Measurements from ENCODE around the gene STOML1.
"Not testable (repeated sequence)": the region's sequence is repeated elsewhere in the genome, so short reads cannot be mapped to it uniquely, and the experiment has no call there.

Gene STOML1

DNA sequence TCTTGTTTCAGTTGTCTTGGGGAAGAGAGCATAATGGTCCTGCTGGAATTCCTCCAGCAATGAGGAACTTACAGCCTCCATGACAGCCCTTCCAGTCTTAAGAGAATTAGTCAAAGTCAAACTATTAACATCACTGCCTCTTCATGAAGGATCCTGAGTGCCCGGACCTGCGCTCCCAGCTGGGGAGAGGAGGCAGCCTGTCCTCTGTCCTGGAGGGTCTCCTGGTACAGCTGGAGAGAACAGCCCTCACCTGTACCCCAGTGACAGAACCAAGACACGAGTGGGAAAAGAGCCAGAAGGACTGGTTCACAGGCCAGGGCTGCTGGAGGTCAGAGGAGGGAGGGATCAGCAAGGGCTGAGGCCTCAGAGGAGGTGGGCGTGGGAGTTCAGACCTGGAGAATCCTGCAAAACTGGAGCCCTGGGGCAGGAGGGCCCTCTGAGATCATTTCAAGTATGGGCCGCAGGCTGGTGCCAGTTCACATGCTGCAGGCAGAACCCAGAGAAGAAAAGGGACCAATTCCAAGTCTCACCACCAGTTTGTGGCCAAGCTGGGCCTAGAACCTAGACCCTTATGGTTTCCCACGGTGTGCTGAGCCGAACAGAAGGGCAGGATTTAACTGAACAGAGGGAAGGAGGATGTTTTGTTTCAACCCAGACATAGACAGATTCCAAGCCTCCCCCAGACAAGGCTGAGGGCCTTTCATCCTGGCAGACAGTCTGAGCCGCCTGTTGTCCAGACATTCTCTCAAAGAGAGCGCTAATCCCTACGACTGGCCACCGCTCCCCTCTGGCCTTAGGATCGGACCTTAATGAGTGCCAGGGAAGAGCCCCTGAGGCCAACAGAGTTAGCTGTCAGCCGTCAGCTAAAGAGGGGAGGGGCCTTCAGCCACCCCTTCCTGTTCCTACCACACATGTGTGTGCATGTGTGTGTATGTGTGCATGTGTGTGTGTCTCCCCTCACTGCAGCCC, 47.6 kb downstream of the STOML1 start:
- DNase-seq, result no peak

DNA sequence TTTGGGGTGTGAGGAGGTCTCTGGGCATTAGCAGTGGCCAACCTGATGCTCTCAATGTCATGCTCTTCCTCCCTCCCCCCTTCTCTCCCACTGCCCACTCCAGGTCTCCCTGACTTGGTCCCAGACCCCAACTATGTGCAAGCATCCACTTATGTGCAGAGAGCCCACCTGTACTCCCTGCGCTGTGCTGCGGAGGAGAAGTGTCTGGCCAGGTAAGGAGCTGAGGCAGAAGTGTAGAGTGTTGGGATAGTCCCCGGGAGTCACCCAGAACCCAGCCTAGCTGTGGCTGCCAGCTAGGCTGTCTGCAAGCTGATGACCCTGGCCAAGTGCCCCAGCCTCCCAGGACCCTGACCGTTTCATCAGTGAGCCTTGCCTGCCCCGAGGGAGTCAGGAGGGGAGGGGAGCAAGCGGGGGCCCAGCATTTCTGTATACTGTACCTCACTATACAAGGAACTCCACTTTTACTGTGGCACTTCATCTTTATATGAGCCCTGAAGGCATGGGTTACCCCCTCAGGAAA, 49.3 kb downstream of the STOML1 start:
- DNase-seq, result no peak

DNA sequence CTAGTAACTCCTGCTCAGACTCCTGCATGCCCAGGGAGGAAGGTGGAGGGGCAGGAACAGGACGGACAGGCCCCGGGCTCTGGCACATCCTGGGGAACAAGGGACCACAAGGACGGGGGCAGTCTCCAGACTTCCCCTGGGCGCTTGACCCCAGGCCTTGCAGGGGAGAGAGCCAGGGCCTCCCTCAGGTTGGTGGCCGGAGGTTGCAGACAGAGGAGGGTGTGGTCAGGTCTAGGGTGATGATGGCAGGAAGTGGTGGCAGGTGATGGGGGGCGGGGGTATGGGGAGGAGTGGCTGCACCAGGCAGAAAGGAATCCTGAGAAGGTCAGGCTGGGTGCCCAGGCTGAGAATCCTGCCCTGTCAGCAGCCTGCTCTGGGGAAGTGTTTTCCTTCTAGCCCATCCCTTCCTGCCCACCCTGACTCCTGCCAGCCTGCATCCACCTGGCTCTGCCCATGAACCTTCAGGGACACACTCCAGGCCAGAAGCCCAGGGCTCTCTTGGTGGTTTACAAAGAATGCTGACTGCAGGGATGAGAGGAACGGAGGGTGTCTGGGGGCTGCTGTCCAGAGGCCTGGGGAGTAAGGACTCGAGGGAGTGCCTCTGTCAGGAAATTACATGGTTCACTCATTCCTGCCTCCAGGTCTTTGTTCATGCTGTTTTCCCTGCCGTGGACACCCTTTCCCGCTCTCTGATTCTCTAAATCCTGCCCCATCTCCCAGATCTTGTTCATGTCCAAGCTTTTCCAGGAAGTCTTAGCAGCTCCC, 50.0 kb downstream of the STOML1 start:
- peak; percentile 33 for DNase-seq

DNA sequence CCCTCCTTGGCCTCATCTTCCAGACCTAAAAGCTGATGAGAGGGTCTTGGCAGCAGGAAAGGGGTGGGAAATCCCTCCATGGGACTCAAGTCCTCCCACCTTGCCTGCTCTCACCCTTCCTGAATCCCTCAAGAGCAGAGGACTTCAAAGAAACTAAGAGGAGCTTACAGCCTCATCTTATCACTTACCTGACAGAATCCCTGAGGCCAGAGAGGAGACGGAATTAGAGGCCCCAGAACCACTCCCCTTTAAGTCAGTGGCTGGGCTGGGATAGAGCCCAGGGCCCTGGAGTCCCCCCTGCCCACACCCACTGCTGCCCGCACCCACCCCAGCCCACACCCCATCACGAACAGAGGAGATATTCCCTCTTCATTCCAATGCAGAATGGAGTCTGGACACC, 50.6 kb downstream of the STOML1 start:
- DNase-seq, result no peak

DNA sequence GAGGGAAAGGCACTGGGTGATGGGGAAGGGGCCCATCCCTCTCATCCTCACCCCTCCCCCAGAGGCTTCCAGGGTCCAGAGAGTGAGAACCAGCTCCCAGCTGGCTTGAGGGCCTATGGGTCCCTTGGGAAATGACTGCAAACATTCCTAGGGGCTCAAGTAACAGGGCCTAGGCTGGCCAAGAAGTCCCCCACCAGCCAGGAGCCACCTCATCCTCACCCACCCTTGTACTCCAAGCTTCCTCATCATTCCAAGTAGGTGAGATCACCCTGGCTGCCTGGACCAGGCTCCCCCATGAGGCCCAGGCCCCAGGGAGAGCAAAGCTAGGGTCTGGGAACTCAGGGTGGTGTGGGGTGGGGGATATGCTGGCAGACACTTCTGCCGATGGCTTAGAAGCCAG, 51.1 kb downstream of the STOML1 start:
- DNase-seq, result no peak

DNA sequence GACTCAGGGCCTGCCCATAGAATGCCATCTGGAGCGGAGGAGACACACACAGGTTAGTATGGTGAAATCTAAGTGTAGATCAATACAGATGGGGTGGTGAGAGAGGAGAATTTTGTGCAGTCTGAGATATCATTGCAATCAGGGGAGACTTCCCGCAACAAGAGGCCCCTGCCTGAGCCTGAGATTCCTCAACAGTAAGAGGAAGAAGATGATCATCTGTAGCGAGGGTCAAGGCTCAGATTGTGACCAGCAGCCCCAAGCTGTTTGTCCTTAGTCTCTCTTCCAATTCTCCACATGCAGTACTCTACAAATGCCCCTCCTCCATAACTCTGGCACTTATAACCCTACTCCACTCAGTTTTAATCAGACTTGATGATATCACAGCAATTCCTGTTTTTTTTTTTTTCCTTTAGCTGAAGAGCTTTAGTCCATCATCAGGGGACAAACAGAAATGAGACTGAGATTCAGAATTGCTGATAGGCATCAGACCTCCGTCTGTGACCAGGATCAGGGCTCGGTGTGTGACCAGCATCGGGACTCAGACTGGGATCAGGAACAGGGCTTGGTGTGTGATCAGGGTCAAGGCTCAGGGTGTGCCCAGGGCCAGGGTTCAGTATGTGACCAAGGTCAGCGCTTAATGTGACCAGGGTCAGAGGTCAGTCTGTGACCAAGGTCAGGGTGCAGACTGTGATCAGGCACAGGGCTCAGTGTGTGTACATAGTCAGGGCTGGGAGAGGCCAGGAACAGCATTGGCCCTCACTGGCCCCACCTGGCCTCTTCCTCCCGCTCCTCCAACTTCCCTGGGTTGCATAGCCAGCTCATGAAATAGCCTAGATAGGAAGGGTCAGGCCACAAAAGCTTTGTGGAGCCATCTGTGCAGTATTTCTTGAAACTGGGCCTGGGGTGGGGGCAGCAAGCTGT, 51.8 kb downstream of the STOML1 start:
- DNase-seq, result no peak

DNA sequence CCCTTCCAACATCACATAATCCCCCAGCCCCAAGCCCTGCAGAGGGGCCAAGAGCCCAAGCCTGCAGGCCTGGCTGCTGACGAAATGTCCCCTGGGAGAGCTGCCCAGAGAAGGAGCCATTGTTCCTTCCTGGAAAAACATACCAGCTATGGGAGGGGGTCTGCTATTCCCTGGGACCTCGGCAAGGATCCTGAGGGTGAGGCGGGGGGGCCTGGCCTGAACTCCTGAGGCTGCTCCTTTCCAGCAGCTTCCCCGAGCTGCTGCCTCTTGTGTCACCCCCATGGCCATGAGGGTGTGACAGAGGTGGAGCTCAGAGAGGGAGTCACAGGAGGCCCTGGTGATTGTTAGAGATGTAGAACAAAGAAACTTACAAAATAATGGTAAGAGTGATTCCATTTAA, 53.0 kb downstream of the STOML1 start:
- no peak for DNase-seq

DNA sequence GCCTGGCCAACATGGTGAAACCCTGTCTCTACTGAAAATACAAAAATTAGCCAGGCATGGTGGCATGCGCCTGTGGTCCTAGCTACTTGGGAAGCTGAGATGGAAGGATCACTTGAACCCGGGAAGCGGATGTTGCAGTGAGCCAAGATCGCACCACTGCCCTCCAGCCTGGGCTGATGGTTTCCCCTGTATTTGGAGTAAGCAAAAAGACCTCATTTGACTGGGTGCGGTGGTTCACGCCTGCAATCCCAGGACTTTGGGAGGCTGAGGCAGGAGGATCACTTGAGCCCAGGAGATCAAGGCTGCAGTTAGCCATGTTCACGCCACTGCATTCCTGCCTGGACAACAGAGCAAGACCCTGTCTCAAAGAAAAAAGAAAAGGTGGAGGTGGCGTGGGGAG, 53.6 kb downstream of the STOML1 start:
- not testable (repeated sequence) for DNase-seq

DNA sequence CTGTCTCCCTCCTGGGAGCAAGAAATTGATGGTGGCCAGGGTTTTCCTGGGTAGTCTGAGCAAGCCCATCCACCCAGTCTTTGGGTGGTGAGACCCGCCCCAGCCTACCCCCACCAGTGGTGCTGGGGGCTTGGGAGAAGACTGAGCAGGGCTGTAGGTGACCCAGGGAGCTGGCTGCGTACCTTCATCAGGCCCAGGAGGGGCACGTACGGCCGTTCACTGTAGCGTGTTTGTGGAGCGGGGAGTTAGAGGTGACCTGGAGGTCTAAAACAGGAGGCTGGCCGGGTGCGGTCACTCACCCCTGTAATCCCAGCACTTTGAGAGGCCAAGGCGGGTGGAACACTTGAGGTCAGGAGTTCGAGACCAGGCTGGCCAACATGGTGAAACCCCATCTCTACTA, 54.4 kb downstream of the STOML1 start:
- no peak for DNase-seq

DNA sequence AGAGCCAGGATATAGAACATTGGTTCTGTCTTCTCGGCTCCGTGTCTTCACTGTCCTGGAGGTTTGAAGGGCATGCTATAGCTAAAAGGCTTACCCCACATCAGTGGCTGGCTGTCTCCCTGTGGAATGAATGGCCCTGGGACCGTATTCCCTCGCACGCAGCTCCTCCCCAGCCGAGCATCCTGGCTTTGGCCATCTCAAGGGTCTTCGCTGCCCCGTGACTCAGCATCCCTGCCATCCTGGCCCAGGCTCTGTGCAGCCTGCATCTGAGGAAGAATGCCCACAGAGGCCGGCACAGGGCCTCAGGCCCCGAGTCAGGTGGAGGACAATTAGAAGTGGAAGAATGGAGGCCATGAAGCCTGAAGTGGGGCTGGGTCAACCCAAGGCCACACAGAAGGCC, 54.8 kb downstream of the STOML1 start:
- DNase-seq, result no peak

DNA sequence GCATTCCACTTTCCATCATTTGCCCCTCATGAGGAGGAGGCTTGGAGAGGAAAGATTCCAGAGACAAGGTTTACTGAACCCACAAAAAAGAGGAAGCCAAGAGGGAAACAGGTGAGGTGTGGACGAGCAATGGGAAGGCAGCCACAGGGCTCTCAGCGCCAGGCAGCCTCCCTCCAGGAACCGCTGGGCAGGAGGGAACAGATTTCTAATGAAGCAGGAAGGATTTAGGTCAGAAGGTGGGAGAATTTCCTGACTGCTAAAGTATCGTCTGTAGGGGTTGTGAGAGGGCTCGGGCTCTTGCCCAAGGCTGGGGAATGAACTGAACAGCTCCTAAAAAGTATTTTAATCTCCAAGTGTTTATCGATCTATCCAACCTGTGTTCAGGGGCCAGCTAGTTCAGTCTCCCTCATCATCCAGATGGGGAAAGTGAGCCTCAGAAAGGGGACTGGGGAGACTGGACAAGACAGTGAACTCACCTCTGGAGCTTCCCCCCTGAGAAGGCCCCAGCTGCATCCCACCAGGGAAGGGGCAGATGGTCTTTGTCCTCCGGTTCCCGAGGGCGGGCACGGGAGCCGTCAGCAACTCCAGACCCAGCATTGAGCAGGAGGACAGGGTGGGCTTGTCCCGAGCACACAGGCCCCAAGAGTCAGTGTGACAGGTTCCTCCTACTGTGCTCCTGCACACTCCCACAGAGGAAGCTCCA, 55.4 kb downstream of the STOML1 start:
- DNase-seq, result no peak

DNA sequence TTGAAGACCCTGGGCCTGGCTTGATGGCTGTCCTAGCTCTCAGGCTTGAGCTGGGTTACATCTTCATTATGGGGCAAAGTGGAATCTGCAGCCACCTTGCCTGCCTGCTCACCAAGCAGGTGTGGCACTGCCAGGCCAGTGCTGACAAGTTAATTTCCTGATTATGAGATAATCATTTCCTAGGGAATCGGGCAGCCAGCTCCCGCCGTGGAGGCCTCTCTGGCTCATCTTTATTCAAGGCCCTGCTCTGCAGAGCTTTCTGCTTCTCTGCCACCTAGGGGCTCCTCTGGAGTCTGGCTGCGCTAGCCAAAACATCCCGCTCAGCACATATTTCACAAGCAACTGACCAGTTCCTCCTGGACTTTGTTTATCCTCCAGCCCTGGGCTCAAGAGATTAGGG, 55.9 kb downstream of the STOML1 start:
- no peak for DNase-seq

DNA sequence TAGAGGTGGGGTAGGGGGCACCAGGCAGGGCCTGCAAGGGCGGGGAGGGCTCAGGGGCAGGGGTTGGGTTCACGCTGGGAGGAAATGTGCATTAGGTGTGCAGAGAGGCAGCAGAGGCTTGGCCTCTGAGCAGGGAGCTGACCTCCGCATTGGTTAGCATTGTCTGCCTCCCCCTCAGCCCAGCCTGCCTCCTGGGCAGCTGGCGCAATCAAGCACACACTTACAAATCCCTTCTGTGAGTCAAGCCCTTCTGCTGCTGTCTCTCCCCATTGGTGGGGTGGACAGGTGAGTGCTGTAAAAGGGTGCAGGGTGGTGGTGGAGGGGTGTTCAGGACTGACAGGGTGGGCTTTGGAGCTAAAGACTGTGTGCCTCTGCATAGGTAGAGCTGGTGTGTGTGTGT, 56.5 kb downstream of the STOML1 start:
- DNase-seq, result no peak

DNA sequence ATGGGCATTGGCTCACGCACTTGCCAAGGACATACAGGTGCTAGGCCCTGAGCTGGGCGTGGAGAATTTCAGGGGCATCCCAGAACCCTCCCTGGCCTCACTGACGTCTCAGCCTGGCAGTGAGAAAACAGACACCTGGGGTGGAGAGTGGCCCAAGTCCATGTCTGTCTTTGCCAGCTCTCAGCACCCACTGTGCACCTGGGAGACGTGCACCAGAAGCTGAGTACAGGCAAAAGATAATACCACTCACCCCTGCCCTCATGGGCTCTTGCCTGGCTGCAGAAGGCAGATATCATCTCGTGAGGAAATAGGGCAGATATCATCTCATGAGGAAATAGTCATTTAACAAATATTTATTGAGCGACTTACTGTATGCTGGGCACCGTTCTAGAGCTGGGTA, 57.8 kb downstream of the STOML1 start:
- DNase-seq, result peak; percentile 6

DNA sequence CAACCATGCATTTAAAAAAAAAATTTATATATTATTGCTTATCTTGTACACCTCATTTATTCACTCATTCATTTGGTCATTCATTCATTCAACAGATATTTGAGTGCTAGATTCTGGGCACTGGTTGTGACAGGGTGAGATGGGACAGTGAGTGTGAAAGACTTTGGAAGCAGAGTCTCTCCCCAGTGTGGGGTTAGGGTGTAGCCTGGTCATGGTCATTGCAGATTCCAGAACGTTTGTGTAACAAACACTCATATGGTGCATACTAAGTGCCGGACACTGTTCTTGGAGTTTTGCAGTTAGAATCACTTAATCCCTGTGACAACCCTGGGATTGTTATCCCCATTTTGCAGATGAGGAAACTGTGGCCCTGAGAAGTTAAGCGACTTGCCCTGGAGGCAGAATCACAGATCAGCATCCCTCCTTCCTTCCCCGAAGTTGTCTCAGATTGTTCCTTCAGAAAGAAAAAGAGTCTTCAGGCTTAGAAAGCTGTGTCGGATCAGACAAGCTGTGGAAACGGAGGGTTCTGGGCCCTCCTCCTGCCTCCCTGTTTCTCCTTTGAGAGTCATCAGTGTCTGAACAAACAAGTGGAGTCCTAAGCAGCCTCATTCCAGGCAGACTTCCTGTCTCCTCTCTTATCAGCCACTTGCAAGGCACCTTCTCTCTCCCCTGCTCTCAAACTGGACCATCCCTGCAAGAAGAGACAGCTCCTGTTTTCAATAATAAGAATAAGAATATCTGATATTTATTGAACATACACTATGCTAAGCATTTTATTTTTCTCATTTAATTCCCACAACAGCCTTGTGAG, 59.5 kb downstream of the STOML1 start:
- DNase-seq, result no peak

DNA sequence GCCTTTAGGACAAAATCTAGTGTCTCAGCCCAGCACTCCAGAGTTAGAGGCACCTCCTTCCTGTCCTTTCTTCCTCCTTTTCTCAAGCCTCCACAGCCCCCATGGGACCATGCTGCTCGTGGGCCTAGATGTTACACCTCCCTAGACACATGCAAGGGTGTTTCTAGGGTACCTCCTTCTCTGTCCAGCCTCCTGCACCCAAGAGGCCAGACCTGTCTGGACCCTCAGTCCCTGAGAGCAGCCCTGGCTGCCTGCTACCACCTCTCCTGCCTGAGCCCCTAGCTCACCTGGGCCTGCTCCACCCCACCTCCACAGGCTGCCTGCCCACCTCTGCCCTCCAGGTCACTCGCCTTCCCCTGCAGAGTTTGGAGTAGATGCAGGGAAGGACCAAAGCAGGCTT, 60.7 kb downstream of the STOML1 start:
- no peak for DNase-seq

DNA sequence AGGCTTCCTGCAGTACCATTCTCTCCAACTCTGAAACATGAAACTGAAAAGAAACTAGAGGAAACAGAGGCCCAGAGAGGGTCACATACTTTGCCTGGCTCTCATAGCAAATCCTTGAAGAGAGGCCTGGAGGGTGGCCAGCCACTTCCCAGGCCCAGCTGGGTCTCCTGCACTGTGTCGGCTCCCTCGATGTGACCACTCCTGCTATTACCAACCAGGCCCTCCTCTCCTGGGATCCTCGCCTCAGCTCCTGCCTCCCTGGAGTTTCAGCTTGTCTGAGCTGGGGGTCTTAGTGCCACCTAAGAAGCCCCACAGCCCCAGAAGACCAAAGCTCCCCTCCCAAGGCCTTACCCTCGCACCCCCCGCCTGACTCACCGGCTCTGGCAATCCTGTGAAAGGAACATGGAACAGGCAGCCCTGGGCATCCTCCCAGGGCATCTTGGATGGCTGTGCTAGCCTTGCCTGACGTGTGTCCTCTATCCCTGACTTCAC, 61.3 kb downstream of the STOML1 start:
- DNase-seq, result no peak

DNA sequence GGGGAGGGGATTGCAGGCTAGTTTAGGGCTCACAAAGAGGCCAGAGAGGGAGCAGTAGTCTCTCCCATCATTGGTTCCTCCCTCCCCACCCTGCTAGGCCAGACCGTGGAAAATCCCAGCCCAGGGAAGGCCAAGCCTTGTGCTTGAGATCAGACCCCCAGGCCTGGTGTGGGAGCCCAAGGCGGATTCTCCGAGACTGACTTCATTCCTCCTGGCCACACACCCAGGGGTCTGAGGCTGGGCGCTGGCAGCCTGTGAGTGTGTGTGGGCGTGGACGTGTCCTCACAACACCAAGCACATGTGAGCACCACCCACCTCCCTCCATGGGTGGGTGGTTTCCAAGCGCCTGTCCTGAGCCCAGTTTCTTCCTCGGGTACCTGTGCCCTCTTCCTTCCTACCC, 61.7 kb downstream of the STOML1 start:
- no peak for DNase-seq

DNA sequence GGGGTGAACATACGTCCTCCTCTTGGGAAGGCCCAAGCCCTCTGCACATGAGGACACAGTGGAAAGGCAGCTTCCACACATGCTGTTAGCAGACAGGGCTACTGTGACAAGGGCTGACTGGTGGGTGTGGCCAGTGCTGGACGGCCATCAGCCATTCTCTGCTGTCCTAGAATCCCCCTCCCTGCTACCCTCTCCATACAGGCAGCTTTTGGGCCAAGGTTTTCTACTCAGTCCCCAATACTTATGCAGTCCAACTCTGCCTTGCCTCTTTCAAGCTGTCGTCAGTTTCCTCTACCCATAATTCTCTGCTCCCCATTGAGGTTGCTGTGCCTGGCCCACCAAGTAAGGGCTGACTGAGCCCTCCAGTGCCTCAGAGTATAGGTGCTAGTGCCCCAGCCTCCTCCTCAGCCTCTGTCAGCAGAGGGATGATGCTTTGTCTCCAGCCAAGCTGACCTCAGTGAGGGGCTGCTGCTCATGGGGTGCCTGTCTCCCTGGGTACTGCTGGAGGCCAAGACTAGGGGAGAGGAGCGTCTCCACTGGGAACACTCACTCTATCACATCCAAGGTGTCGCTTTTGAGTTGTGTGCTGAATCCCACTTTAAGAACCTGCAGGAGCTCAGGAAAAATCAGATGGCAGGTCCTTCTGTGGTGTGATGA, 63.0 kb downstream of the STOML1 start:
- no peak for DNase-seq
